ENCODE results near the gene GOLGA8A.
"Not testable (repeated sequence)": the region's sequence is repeated elsewhere in the genome, so short reads cannot be mapped to it uniquely, and the experiment has no call there.

GOLGA8A gene

GRCh38 chr15:34408973-34409372 is 28.6 kb downstream of the GOLGA8A start:
- not testable (repeated sequence) for DNase-seq

- not testable (repeated sequence) for DNase-seq
Measured at GRCh38 chr15:34403899-34404298, 33.7 kb downstream of the GOLGA8A start.

GRCh38 chr15:34403160-34403598 is 34.4 kb downstream of the GOLGA8A start:
- not testable (repeated sequence) for DNase-seq

- DNase-seq: not testable (repeated sequence)
Measured at GRCh38 chr15:34397637-34398259, 39.9 kb downstream of the GOLGA8A start.

GRCh38 chr15:34392981-34393380 is 44.6 kb downstream of the GOLGA8A start:
- DNase-seq: not testable (repeated sequence)

- DNase-seq: not testable (repeated sequence)
Measured at GRCh38 chr15:34389594-34390086, 48.0 kb downstream of the GOLGA8A start.

Measured in NCI-H2029 (cell line).